Stimulated activated effector memory CD8-positive, alpha-beta T cell treated with anti-CD3 and anti-CD28 coated beads, Interleukin-12 subunit alpha, Interleukin-12 subunit beta, amount 100 ng/mL, for 72 hours (primary cell): ENCODE results near the gene ASB13.
"Not testable (repeated sequence)": the region's sequence is repeated elsewhere in the genome, so short reads cannot be mapped to it uniquely, and the experiment has no call there.

Source experiments
- ATAC-seq: fragments of 150-1000 bp; cut with Tn5 transposase; 2 replicates; pipeline ENCODE4 v1.10.0; 2021
- DNase-seq, 2 donors: peaks; one replicate each; pipeline ENCODE4 v3.0.0; 2021 to 2022; ENCODE audit warnings: low spot score in 2 of 2
- H3K27ac Mint-ChIP-seq: one replicate; pipeline ENCODE4 v1.8.0; 2022; ENCODE audit warnings: mild to moderate bottlenecking, mixed read lengths
- H3K36me3 Mint-ChIP-seq: one replicate; pipeline ENCODE4 v1.8.0; 2022; ENCODE audit warnings: mild to moderate bottlenecking, mixed read lengths
- H3K4me1 Mint-ChIP-seq: one replicate; pipeline ENCODE4 v1.8.0; 2022; ENCODE audit warnings: mixed read lengths
- H3K4me3 Mint-ChIP-seq: one replicate; pipeline ENCODE4 v1.8.0; 2022; ENCODE audit warnings: mild to moderate bottlenecking, mixed read lengths
- H3K9me3 Mint-ChIP-seq: one replicate; pipeline ENCODE4 v1.8.0; 2022; ENCODE audit warnings: mixed read lengths

The ASB13 gene

DNA sequence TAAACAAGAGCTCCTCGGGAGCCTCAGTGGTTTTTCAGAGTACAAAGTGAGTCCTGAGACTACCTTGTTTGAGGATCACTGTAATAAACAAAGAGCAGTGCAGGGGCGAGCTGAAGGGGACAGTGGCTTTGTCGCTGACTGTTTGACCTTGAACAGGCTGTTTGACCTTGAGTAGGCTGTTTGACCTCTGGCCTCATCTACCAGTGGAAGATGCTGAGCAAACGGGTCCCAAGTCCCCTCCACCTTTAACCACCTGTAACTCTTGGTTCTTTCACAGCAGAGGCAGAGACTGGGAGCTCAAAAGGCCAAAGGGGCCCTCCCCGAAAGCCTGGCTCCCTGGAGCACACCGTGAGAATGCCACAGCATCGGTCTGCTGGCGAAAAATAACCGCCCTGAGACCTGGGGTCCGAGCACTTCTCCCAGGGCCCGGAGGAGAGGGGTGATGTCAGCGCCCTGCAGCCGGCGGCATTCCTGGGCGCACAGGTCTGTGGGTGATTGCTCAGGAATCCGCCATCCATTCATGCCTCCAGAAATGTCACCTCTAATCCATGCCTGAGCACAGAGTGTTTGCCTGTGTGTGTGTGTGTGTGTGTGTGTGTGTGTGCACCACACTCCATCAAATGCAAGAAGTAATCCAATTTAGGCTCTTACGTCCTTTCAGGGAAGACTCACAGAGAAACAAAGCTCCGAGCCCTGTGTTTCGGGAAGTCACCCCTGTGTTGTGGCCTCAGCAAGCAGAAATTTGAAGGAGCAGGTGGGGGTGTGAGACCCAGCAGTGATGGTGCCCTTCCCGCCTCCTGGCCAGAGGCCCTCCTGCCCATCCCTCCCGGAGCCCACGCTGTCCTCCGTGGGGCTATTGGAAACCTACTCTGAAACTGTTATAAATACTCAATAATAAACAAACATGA lies 66.5 kb downstream of the ASB13 start:
- DNase-seq = no peak
- no peak for ATAC-seq
- Mint-ChIP-seq H3K27ac (no peak overlapping the region), H3K9me3 (no peaks in the 10 kb centered on the region), H3K4me3 (no peak overlapping the region), H3K4me1 (no peaks in the 10 kb centered on the region), H3K36me3 (no peaks in the 10 kb centered on the region)

GRCh38 chr10:5598085-5598690 lies 68.2 kb downstream of the ASB13 start:
- no peak for ATAC-seq
- H3K4me1 Mint-ChIP-seq = no peaks in the 10 kb centered on the region
- no peak overlapping the region for H3K27ac Mint-ChIP-seq
- no peaks in the 10 kb centered on the region for H3K36me3 Mint-ChIP-seq
- no peaks in the 10 kb centered on the region for H3K9me3 Mint-ChIP-seq
- H3K4me3 Mint-ChIP-seq = no peak overlapping the region
- no peak for DNase-seq

DNA sequence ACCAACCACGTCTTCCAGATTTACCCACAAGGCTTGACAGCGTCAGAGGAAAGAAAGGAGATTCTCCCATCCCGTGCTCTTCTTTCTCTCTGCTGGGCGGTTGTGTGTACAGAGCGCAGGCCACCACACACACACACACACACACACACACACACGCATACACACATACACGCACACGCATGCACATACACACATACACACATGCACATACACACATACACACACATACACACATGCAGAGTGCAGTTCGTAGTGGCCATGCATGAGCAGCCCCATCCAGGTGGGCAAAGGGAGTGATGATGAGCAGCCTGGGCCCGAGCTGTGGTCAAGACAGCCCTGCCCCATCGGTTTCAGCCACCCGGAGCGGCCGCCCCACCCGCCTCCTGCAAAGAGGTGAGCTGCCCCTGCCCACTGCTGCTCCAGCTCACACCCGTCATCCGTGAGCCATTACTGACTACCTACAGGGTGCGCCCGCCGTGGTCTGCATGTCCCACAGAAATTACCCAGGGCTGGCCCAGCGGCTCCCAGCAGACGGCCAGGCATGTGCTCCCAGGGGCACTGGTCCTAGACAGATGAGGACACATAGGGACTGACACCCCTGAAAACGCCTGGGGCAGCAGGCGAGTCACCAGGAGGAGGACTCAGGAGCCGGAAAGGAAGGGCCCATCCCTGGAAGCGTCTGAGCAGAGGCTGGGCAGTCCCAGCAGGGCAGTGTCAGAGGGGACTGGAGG lies 69.6 kb downstream of the ASB13 start:
- H3K27ac Mint-ChIP-seq = no peak overlapping the region
- H3K4me3 Mint-ChIP-seq = no peak overlapping the region

DNA sequence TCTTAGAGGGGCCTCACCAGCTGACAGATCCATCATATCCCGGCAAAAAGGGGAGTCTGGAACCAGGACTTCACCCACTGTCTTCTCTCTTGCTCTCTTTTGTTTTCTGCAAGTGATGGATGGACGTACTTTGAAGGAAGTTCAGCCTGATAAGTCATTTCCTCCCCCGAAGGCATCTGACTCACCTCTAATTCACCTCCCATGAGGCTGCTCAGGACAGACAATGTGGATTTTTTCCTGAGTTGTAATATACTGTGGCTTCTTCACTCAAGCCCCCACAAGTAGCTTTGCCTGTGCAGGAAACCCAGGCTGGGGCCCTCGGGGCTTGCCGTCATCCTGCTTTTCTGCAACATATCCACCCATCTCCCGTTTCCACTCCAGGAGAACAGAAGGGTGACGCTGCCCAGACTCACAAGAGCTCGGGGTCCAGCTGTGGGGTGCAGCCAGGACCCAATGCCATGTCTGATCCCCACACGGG lies 70.4 kb downstream of the ASB13 start:
- ATAC-seq (peak; percentile 66), DNase-seq (no peak)
- no peaks in the 10 kb centered on the region for H3K36me3 Mint-ChIP-seq
- H3K27ac Mint-ChIP-seq = no peak overlapping the region
- no peaks in the 10 kb centered on the region for H3K4me1 Mint-ChIP-seq
- H3K9me3 Mint-ChIP-seq = no peaks in the 10 kb centered on the region
- H3K4me3 Mint-ChIP-seq = no peak overlapping the region

More for the DNA sequence above, 69.6 kb downstream of the ASB13 start:
- ATAC-seq = no peak
- Mint-ChIP-seq H3K36me3 (no peaks in the 10 kb centered on the region), H3K9me3 (no peaks in the 10 kb centered on the region), H3K4me1 (no peaks in the 10 kb centered on the region)
- DNase-seq = no peak

DNA sequence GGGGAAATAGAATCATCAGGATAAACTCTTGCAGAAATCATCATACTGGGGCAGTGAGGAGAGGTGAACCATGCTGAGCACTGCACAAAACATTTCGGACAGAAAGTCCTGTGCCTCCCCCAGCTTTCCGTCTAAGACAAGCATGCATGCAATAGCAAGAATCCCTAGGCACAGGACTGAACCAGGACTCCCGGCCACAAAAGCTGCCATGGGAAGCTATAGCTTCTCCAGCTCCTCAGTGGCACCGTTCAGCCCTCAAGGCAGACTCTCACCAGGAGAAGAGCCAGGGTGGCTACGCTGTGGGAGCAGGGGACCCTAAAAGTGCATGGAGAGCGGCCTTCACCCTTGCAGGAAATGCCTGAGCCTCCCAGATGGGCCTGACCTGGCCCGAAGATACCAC lies 70.8 kb downstream of the ASB13 start:
- H3K4me3 Mint-ChIP-seq = no peak overlapping the region
- ATAC-seq (no peak), DNase-seq (no peak)
- no peaks in the 10 kb centered on the region for H3K9me3 Mint-ChIP-seq
- H3K27ac Mint-ChIP-seq = no peak overlapping the region
- no peaks in the 10 kb centered on the region for H3K36me3 Mint-ChIP-seq
- no peaks in the 10 kb centered on the region for H3K4me1 Mint-ChIP-seq

DNA sequence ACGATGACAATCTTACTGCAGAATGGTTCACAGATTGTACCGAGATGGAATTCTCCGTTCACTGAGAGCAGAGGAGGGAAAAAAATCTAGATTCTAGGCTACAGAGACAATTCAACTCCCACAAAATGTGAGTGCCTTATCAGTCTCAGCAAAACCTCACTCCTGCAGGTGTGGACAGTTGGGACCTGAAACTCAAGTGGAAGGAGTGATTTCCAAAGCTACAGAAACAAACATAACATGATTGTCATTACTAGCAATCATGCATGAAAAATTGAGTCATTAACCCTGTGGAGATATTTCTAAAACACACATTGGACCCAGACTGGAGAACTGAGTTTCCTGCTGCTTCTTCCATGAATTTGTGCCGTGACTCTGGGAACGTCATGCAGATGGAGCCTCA lies 71.3 kb downstream of the ASB13 start:
- Mint-ChIP-seq H3K4me3 (no peak overlapping the region), H3K9me3 (no peaks in the 10 kb centered on the region), H3K4me1 (no peaks in the 10 kb centered on the region), H3K27ac (no peak overlapping the region), H3K36me3 (no peaks in the 10 kb centered on the region)
- no peak for DNase-seq
- no peak for ATAC-seq

DNA sequence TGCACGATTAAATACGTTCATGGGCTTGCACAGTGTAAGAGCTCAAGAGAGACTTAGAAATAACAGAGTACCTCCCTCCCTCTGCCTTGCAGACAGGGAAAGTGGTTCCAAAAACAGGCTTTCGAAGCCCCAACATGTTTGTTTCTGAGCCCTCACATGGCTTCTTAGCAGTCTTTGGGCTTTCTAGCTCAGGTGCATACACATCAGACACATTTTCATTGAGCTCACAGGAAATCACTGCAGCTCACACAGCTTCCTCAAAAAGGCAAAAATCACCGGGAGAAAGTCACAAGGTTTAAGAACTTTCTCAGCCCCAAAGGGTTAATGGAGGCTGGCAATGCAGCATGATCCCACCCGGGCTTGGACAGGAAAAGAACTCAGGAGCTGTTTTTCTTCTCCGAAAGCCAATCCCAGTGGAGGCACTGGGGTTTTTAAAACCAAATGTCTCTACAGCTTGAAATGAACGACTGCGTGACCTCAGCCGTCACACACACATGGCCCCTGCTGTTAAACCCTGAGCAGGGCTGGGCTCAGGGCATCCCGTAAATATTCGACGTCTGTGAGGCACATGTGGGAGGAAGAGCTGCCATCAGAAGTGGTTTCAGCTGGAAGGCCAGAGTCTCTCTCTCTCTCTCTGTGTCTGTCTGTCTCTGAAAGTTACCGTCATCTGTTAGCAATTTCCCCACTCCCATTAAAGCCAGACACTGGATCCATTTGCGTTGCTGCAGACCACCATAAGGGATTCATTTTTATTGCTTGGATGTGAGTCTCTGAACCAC lies 71.9 kb downstream of the ASB13 start:
- ATAC-seq = no peak
- Mint-ChIP-seq H3K36me3 (no peaks in the 10 kb centered on the region), H3K4me1 (peaks cover 4% of the 10 kb centered on the region), H3K27ac (no peak overlapping the region), H3K4me3 (no peak overlapping the region), H3K9me3 (no peaks in the 10 kb centered on the region)
- DNase-seq = no peak

DNA sequence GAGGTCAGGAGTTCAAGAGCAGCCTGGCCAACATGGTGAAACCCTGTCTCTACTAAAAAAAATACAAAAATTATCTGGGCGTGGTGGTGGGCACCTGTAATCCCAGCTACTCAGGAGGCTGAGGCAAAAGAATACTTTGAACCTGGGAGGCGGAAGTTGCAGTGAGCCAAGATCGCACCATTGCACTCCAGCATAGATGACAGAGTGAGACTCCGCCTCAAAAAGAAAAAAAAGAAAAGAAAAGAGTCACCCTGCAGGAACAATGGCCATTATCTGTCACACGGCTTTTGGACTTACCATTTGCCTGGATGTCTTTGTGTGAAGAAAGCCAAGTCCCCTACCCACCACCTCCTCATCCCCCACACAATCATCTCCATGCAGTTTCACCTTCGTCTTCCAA lies 73.0 kb downstream of the ASB13 start:
- H3K4me3 Mint-ChIP-seq, H3K36me3 Mint-ChIP-seq, H3K4me1 Mint-ChIP-seq, DNase-seq, H3K27ac Mint-ChIP-seq, H3K9me3 Mint-ChIP-seq, ATAC-seq: not testable (repeated sequence)

GRCh38 chr10:5592070-5592469 lies 74.3 kb downstream of the ASB13 start:
- no peak overlapping the region for H3K27ac Mint-ChIP-seq
- DNase-seq (no peak), ATAC-seq (no peak)
- H3K36me3 Mint-ChIP-seq = no peaks in the 10 kb centered on the region
- no peak overlapping the region for H3K4me3 Mint-ChIP-seq
- H3K9me3 Mint-ChIP-seq = no peaks in the 10 kb centered on the region
- H3K4me1 Mint-ChIP-seq = peaks cover 5% of the 10 kb centered on the region

DNA sequence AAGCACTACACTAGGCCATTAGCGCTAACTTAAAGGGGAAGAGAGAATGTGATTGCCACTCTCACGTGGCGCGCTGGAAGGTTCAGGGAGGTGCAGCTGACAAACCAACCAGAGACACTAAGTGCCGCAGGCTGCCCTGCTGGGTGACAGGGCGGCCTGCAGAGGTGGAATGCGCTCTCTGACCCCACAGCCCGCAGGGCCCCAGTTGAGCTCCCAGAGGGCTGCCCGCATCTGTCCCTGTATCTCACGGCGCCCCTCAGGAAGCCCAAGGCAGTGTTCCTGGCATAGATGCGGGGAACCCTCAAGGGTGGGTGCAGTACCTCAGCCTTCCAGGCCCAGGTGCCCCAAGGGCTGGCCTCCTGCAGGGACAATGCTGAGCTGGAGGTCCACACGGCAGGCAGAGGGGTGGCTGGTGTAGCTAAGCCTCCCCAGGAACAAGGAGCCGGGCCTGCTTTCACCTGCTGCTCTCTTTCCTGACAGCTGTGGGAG lies 75.0 kb downstream of the ASB13 start:
- no peak for DNase-seq
- no peaks in the 10 kb centered on the region for H3K36me3 Mint-ChIP-seq

GRCh38 chr10:5590816-5591215 lies 75.6 kb downstream of the ASB13 start:
- H3K4me1 Mint-ChIP-seq = peaks cover 5% of the 10 kb centered on the region
- H3K9me3 Mint-ChIP-seq = no peaks in the 10 kb centered on the region
- no peak overlapping the region for H3K27ac Mint-ChIP-seq
- H3K36me3 Mint-ChIP-seq = no peaks in the 10 kb centered on the region
- H3K4me3 Mint-ChIP-seq = no peak overlapping the region
- DNase-seq (no peak), ATAC-seq (no peak)

More for the DNA sequence above, 75.0 kb downstream of the ASB13 start:
- Mint-ChIP-seq H3K4me3 (no peak overlapping the region), H3K9me3 (no peaks in the 10 kb centered on the region), H3K27ac (no peak overlapping the region), H3K4me1 (peaks cover 5% of the 10 kb centered on the region)
- ATAC-seq = no peak

GRCh38 chr10:5589661-5590511 lies 76.5 kb downstream of the ASB13 start:
- H3K27ac Mint-ChIP-seq = peak overlapping the region; percentile 16
- no peaks in the 10 kb centered on the region for H3K36me3 Mint-ChIP-seq
- peaks cover 5% of the 10 kb centered on the region for H3K4me1 Mint-ChIP-seq
- no peak overlapping the region for H3K4me3 Mint-ChIP-seq
- no peak for ATAC-seq
- H3K9me3 Mint-ChIP-seq = no peaks in the 10 kb centered on the region
- DNase-seq = no peak

DNA sequence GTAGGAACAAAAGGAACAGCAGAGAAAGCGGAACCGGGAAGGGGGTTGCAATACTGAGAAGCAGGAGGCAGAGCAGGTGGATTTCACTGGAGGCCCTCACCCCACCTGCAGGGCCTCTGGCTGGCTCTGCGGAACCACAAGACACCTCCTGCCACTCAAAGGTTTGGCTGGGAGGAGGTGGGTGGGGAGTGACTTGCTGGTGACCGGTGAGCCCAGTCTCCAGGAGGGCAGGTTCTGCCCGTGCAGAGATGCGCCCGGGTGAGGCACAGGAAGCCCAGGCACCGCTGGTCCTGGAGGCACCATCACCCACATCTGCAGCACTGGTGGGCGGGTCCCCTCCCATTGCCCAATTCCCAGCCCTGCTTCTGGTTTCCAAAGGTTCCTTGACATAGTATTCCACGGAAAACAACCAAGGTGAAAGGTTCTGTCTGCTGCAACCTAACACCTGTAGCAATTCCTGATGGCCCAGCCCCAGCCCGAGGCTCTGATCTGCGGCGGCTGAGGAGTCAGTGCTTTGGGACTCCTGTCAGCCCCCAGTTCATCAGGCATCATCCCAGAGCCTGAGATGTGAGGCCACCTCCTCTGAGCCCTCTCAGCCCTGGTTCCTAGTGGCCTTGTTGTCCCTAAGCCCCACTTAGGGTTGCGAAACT lies 77.3 kb downstream of the ASB13 start:
- H3K4me3 Mint-ChIP-seq = no peak overlapping the region
- no peaks in the 10 kb centered on the region for H3K9me3 Mint-ChIP-seq
- H3K36me3 Mint-ChIP-seq = no peaks in the 10 kb centered on the region
- DNase-seq (no peak), ATAC-seq (no peak)
- H3K4me1 Mint-ChIP-seq = peaks cover 5% of the 10 kb centered on the region
- peak overlapping the region; percentile 16 for H3K27ac Mint-ChIP-seq
